ENCODE results near the gene CCDC51. TPM values are rescaled to one million over a fixed set of nuclear protein-coding genes. Genes with fewer than 3 reads are reported as not detected.

Gene CCDC51
- total and polyA plus RNA-seq, 9 of the 15 experiments (the other 6 are each of a cell fraction or from before 2014, with no cell fraction given), result 6.5 to 18.6 (median 15.7) TPM

DNA sequence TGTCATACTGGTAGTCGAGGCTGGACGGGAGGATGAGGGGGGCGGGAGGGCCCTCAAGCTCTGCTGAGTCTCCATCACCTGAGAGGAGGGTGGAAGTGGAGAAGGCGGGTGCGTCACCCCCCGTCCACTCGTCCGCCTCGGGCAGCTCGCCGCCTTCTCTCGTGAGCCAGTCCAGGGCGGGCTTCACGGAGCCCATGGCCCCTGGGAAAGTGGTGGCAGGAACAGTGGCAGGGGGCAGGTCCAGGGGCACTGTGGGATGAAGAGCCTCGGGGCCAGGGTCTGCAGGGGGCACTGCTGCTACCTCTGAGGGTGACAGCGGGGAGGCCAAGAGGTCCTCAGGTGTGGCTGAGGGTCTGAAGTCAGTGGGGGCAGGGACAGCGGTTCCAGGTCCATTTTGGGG, 20.3 kb downstream of the CCDC51 start (continued):
- TF ChIP-seq, protein P1, sequence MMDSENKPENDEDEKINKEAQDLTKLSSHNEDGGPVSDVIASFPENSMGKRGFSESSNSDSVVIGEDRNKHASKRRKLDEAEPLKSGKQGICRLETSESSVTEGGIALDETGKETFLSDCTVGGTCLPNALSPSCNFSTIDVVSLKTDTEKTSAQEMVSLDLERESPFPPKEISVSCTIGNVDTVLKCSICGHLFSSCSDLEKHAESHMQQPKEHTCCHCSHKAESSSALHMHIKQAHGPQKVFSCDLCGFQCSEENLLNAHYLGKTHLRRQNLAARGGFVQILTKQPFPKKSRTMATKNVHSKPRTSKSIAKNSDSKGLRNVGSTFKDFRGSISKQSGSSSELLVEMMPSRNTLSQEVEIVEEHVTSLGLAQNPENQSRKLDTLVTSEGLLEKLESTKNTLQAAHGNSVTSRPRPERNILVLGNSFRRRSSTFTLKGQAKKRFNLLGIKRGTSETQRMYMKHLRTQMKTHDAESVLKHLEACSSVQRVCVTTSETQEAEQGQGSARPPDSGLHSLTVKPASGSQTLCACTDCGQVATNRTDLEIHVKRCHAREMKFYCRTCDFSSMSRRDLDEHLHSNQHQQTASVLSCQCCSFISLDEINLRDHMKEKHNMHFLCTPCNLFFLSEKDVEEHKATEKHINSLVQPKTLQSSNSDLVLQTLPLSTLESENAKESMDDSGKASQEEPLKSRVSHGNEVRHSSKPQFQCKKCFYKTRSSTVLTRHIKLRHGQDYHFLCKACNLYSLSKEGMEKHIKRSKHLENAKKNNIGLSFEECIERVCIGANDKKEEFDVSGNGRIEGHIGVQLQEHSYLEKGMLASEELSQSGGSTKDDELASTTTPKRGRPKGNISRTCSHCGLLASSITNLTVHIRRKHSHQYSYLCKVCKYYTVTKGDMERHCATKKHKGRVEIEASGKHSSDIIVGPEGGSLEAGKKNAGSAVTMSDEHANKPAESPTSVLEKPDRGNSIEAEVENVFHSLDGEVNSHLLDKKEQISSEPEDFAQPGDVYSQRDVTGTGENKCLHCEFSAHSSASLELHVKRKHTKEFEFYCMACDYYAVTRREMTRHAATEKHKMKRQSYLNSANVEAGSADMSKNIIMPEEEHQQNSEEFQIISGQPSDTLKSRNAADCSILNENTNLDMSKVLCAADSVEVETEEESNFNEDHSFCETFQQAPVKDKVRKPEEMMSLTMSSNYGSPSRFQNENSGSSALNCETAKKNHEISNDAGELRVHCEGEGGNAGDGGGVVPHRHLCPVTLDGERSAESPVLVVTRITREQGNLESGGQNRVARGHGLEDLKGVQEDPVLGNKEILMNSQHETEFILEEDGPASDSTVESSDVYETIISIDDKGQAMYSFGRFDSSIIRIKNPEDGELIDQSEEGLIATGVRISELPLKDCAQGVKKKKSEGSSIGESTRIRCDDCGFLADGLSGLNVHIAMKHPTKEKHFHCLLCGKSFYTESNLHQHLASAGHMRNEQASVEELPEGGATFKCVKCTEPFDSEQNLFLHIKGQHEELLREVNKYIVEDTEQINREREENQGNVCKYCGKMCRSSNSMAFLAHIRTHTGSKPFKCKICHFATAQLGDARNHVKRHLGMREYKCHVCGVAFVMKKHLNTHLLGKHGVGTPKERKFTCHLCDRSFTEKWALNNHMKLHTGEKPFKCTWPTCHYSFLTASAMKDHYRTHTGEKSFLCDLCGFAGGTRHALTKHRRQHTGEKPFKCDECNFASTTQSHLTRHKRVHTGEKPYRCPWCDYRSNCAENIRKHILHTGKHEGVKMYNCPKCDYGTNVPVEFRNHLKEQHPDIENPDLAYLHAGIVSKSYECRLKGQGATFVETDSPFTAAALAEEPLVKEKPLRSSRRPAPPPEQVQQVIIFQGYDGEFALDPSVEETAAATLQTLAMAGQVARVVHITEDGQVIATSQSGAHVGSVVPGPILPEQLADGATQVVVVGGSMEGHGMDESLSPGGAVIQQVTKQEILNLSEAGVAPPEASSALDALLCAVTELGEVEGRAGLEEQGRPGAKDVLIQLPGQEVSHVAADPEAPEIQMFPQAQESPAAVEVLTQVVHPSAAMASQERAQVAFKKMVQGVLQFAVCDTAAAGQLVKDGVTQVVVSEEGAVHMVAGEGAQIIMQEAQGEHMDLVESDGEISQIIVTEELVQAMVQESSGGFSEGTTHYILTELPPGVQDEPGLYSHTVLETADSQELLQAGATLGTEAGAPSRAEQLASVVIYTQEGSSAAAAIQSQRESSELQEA (IDR thresholded peaks at IDR 0.05; ENCODE audit: low read depth), result no peak
- TF ChIP-seq SRSF3 (IDR thresholded peaks at IDR 0.05; ENCODE audit: insufficient read depth, low read length) (no peak), PHB2 (IDR thresholded peaks at IDR 0.05; ENCODE audit: low read depth) (no peak), ESRRA (IDR thresholded peaks at IDR 0.05; ENCODE audit: borderline replicate concordance, low read depth) (no peak), ZFPM2 (CRISPR knock-in tag; IDR thresholded peaks at IDR 0.05) (no peak), DIDO1 (tag; IDR thresholded peaks at IDR 0.05; ENCODE audit: low read depth) (no peak), SNIP1 (IDR thresholded peaks at IDR 0.05; ENCODE audit: low read depth) (no peak), PHF20 (IDR thresholded peaks at IDR 0.05; ENCODE audit: partially characterized antibody) (no peak), ZNF764 (CRISPR knock-in tag; IDR thresholded peaks at IDR 0.05; ENCODE audit: low read depth) (no peak), U2AF2 (optimal IDR thresholded peaks at IDR 0.05; ENCODE audit: low read depth, low read length) (no peak), ZKSCAN3 (CRISPR knock-in tag; IDR thresholded peaks at IDR 0.05) (no peak), TCF7 (IDR thresholded peaks at IDR 0.05; ENCODE audit: borderline replicate concordance) (no peak), GATA2 (CRISPR knock-in tag; IDR thresholded peaks at IDR 0.05) (no peak), EWSR1 (IDR thresholded peaks at IDR 0.05; ENCODE audit: borderline replicate concordance, low read depth, partially characterized antibody) (no peak), TCFL5 (CRISPR knock-in tag; conservative IDR thresholded peaks at IDR 0.05) (no peak)
- TF ChIP-seq, protein P2, sequence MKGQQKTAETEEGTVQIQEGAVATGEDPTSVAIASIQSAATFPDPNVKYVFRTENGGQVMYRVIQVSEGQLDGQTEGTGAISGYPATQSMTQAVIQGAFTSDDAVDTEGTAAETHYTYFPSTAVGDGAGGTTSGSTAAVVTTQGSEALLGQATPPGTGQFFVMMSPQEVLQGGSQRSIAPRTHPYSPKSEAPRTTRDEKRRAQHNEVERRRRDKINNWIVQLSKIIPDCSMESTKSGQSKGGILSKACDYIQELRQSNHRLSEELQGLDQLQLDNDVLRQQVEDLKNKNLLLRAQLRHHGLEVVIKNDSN (CRISPR knock-in tag; IDR thresholded peaks at IDR 0.05), result no peak

All from K562 (cell line).